Panc1 (cell line): Measurements from ENCODE around the gene POLR3B.

ENCODE experiments used
- CTCF ChIP-seq: fragments of 450-650 bp; IDR thresholded peaks from 2 replicates; pipeline ENCODE4 v1.5.1; 2017; ENCODE audit warnings: mild to moderate bottlenecking
- POLR2AphosphoS5 ChIP-seq: IDR thresholded peaks from 2 replicates; pipeline ENCODE4 v1.6.1; 2012; ENCODE audit warnings: mild to moderate bottlenecking, low read depth, low read length, moderate library complexity
- SIN3A ChIP-seq: IDR thresholded peaks from 2 replicates; pipeline ENCODE4 v1.6.1; 2012; ENCODE audit warnings: low read depth, mild to moderate bottlenecking, low read length, moderate library complexity, borderline replicate concordance; ENCODE audit not compliant: insufficient read depth
- TCF7L2 ChIP-seq: IDR thresholded peaks from 2 replicates; pipeline ENCODE4 v1.6.1; 2011; ENCODE audit warnings: mild to moderate bottlenecking, low read depth, low read length, inconsistent platforms
- TF ChIP-seq, protein P1 (sequence below), 2 experiments: IDR thresholded peaks; 2 replicates each; pipeline ENCODE4 v1.6.1; 2011 to 2012; ENCODE audit warnings: low read depth in 2 of 2, control low read depth in 1 of 2, low read length in 1 of 2, mild to moderate bottlenecking in 1 of 2, moderate library complexity in 1 of 2; ENCODE audit not compliant: insufficient read depth in 1 of 2

DNA sequence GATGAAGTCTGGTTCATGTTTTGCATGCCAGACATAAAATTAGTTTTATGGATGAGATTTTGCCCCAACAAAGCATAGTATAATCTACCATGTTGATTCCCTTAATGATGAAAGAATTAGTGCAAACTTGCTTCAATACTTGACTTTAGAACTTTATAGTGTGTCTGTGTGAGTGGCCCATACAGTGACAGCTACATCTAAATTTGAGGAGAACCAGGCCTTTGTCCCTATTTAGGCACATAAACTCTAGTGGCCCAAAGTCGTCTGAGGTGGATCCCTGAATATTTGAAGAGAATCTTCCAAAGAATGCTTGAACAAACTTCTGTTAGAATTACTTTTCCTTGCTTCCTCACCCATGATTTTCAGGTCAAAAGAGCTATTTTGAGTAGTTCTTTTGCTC is 70.4 kb downstream of the POLR3B start:
- TF ChIP-seq CTCF (no peak), POLR2AphosphoS5 (no peak), TCF7L2 (no peak), SIN3A (no peak)
- TF ChIP-seq, protein P1, sequence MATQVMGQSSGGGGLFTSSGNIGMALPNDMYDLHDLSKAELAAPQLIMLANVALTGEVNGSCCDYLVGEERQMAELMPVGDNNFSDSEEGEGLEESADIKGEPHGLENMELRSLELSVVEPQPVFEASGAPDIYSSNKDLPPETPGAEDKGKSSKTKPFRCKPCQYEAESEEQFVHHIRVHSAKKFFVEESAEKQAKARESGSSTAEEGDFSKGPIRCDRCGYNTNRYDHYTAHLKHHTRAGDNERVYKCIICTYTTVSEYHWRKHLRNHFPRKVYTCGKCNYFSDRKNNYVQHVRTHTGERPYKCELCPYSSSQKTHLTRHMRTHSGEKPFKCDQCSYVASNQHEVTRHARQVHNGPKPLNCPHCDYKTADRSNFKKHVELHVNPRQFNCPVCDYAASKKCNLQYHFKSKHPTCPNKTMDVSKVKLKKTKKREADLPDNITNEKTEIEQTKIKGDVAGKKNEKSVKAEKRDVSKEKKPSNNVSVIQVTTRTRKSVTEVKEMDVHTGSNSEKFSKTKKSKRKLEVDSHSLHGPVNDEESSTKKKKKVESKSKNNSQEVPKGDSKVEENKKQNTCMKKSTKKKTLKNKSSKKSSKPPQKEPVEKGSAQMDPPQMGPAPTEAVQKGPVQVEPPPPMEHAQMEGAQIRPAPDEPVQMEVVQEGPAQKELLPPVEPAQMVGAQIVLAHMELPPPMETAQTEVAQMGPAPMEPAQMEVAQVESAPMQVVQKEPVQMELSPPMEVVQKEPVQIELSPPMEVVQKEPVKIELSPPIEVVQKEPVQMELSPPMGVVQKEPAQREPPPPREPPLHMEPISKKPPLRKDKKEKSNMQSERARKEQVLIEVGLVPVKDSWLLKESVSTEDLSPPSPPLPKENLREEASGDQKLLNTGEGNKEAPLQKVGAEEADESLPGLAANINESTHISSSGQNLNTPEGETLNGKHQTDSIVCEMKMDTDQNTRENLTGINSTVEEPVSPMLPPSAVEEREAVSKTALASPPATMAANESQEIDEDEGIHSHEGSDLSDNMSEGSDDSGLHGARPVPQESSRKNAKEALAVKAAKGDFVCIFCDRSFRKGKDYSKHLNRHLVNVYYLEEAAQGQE (IDR thresholded peaks at IDR 0.05; ENCODE audit: insufficient read depth in 1 of 2, low read depth in 2 of 2, low read length in 1 of 2) = no peak
